Gastroesophageal sphincter (tissue), 3 donors: Measurements from ENCODE around the gene KIAA0825.

Experiments
- EP300 ChIP-seq: sonication (generic); formaldehyde crosslinking; IDR thresholded peaks from one replicate; pipeline ENCODE4 v1.6.1; 2017; ENCODE audit warnings: antibody characterized with exemption, mild to moderate bottlenecking
- POLR2A ChIP-seq, 2 donors: fragments of 450-650 bp; IDR thresholded peaks; one replicate each; pipeline ENCODE4 v1.6.1; 2017; ENCODE audit warnings: antibody characterized with exemption in 2 of 2, mild to moderate bottlenecking in 2 of 2, moderate library complexity in 1 of 2
- POLR2AphosphoS5 ChIP-seq: sonication (generic); formaldehyde crosslinking; IDR thresholded peaks from one replicate; pipeline ENCODE4 v1.6.1; 2017; ENCODE audit warnings: antibody characterized with exemption
- TF ChIP-seq, protein P1 (sequence below), 4 experiments: fragments of 200-600 bp in 2 of 4; fragments of 450-650 bp in 2 of 4; sonication (generic) in 1 of 4; IDR thresholded peaks; one replicate each; pipeline ENCODE4 v1.5.1; 2017 to 2019; ENCODE audit warnings: antibody characterized with exemption in 4 of 4, mild to moderate bottlenecking in 2 of 4, moderate library complexity in 2 of 4

DNA sequence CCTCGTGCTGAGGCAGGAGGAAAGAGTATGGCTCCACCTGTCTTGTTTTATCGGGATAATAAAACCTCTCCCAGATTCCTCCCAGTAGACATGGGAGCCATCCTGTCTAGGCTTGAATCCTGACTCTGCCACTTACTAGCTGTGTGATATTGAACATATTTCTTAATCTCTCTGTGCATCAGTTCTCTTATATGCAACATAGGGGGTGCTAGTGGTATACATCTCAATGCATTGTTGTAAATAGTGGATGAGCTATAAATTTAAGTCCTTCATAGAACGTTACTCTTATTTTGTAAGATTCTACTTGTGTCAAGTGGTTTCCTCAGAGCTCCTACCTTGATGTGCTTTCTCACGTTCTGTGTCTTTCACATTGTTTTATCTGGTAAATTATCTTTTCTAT lies 459.3 kb downstream of the KIAA0825 start:
- no peak for TF ChIP-seq EP300
- TF ChIP-seq, protein P1, sequence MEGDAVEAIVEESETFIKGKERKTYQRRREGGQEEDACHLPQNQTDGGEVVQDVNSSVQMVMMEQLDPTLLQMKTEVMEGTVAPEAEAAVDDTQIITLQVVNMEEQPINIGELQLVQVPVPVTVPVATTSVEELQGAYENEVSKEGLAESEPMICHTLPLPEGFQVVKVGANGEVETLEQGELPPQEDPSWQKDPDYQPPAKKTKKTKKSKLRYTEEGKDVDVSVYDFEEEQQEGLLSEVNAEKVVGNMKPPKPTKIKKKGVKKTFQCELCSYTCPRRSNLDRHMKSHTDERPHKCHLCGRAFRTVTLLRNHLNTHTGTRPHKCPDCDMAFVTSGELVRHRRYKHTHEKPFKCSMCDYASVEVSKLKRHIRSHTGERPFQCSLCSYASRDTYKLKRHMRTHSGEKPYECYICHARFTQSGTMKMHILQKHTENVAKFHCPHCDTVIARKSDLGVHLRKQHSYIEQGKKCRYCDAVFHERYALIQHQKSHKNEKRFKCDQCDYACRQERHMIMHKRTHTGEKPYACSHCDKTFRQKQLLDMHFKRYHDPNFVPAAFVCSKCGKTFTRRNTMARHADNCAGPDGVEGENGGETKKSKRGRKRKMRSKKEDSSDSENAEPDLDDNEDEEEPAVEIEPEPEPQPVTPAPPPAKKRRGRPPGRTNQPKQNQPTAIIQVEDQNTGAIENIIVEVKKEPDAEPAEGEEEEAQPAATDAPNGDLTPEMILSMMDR (IDR thresholded peaks at IDR 0.05): no peak
- no peak for TF ChIP-seq POLR2A (IDR thresholded peaks at IDR 0.05)
- no peak for TF ChIP-seq POLR2AphosphoS5
